PC-3 (cell line): ENCODE data around the gene SLC25A21. TPM values are rescaled to one million over a fixed set of nuclear protein-coding genes. Genes with fewer than 3 reads are reported as not detected.

Experiments
- ATAC-seq: fragments of 200-7000 bp; cut with Tn5 transposase; 2 replicates; pipeline ENCODE4 v1.9.1; 2020; ENCODE audit warnings: mild to moderate bottlenecking, moderate library complexity
- BruUV-seq: library from RNA; stranded (reverse); fragments of 400-500 nt; replicated peaks from 2 replicates; lab custom pipeline; 2021; lab: Mats Ljungman, UMichigan
- CTCF ChIA-PET: fragments of 300-600 bp; sonication (Branson Sonifier 250); formaldehyde crosslinking; loops from one replicate; lab custom pipeline; 2022; ENCODE audit warnings: antibody characterized with exemption; lab: Charles Lee
- POLR2A ChIA-PET: fragments of 300-600 bp; sonication (Branson Sonifier 250); formaldehyde crosslinking; loops from one replicate; lab custom pipeline; 2022; ENCODE audit warnings: antibody characterized with exemption; ENCODE audit not compliant: unreplicated experiment; lab: Charles Lee
- DNase-seq: peaks from one replicate; pipeline ENCODE4 v3.0.0-alpha.2; 2015
- H2AFZ ChIP-seq: fragments of 300-600 bp; sonication (generic); 2 replicates; pipeline ENCODE4 v1.6.0; 2016; ENCODE audit warnings: antibody characterized with exemption, low read length
- H3F3A ChIP-seq: fragments of 300-600 bp; sonication (generic); one replicate; pipeline ENCODE4 v1.6.0; 2017; ENCODE audit warnings: antibody characterized with exemption, low read length, control low read depth, mild to moderate bottlenecking; ENCODE audit not compliant: unreplicated experiment
- H3K27ac ChIP-seq: fragments of 300-600 bp; sonication (generic); 2 replicates; pipeline ENCODE4 v1.5.1; 2016; ENCODE audit warnings: mild to moderate bottlenecking, low read length
- H3K27me3 ChIP-seq: fragments of 300-600 bp; sonication (generic); 2 replicates; pipeline ENCODE4 v1.6.1; 2016; ENCODE audit warnings: low read length, mixed read lengths
- H3K36me3 ChIP-seq: fragments of 300-600 bp; sonication (generic); 2 replicates; pipeline ENCODE4 v1.6.1; 2016; ENCODE audit warnings: low read depth, mixed run types, low read length, mixed read lengths
- H3K4me1 ChIP-seq: fragments of 300-600 bp; sonication (generic); 2 replicates; pipeline ENCODE4 v1.5.1; 2016; ENCODE audit warnings: low read length; ENCODE audit not compliant: insufficient read depth
- H3K4me2 ChIP-seq: fragments of 300-600 bp; sonication (generic); 2 replicates; pipeline ENCODE4 v1.6.0; 2016; ENCODE audit warnings: low read length
- H3K4me3 ChIP-seq: fragments of 300-600 bp; sonication (generic); 2 replicates; pipeline ENCODE4 v1.5.1; 2016; ENCODE audit warnings: mild to moderate bottlenecking, low read length, mixed read lengths
- H3K79me2 ChIP-seq: fragments of 300-600 bp; sonication (generic); 2 replicates; pipeline ENCODE4 v1.6.1; 2017; ENCODE audit warnings: low read length, mixed read lengths
- H3K9ac ChIP-seq: fragments of 300-600 bp; sonication (generic); 2 replicates; pipeline ENCODE4 v1.6.0; 2016; ENCODE audit warnings: mild to moderate bottlenecking, low read length
- H3K9me2 ChIP-seq: fragments of 300-600 bp; sonication (generic); replicated peaks from 2 replicates; pipeline ENCODE4 v1.6.1; 2016; ENCODE audit warnings: mixed run types, low read length, mixed read lengths
- H3K9me3 ChIP-seq: fragments of 300-600 bp; sonication (generic); 2 replicates; pipeline ENCODE4 v1.6.1; 2016; ENCODE audit warnings: low read length, mixed read lengths
- H4K20me1 ChIP-seq: fragments of 300-600 bp; sonication (generic); 2 replicates; pipeline ENCODE4 v1.6.1; 2016; ENCODE audit warnings: low read length, mixed read lengths
- EZH2 ChIP-seq: fragments of 300-600 bp; sonication (generic); IDR thresholded peaks from one replicate; pipeline ENCODE4 v1.6.1; 2017; ENCODE audit warnings: antibody characterized with exemption, mild to moderate bottlenecking, low read length; ENCODE audit not compliant: unreplicated experiment
- EZH2phosphoT487 ChIP-seq: fragments of 300-600 bp; sonication (generic); IDR thresholded peaks from 2 replicates; pipeline ENCODE4 v1.6.1; 2018; ENCODE audit warnings: mild to moderate bottlenecking, antibody characterized with exemption, low read length, borderline replicate concordance
- intact Hi-C: fragments of 100-400 bp; cut with micrococcal nuclease; formaldehyde crosslinking; loops from 2 replicates; pipeline ENCODE4 v1.9.0; 2023
- total RNA-seq: library from RNA; depleted of rRNA; stranded (reverse); fragments of >200 nt; gene quantifications from 2 replicates; pipeline ENCODE4 v1.2.3, GENCODE V29; 2014
- TF ChIP-seq, protein P1 (sequence below): fragments of 300-600 bp; sonication (generic); conservative IDR thresholded peaks from 2 replicates; pipeline ENCODE4 v1.5.1; 2017; ENCODE audit warnings: antibody characterized with exemption, low read depth, mild to moderate bottlenecking, low read length

Gene SLC25A21
- total RNA-seq, 1 experiment from 2014 or later: 0.87 TPM

DNA sequence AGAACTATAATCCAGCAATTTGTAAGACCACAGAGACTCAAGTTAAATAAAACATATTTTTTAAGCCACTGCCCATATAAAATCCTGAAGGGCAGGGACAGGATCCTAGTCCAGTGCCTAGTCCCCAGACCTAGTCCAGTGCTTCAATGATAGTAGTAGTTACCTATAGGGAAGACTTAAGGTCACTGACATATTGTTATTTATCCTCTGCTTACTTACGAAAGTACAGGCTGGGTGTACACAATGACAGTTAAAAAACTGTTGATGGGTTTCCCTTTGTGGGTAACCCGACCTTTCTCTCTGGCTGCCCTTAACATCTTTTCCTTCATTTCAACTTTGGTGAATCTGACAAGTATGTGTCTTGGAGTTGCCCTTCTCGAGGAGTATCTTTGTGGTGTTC, 192.5 kb downstream of the SLC25A21 start:
- TF ChIP-seq EZH2 (no peak), EZH2phosphoT487 (no peak)
- TF ChIP-seq, protein P1, sequence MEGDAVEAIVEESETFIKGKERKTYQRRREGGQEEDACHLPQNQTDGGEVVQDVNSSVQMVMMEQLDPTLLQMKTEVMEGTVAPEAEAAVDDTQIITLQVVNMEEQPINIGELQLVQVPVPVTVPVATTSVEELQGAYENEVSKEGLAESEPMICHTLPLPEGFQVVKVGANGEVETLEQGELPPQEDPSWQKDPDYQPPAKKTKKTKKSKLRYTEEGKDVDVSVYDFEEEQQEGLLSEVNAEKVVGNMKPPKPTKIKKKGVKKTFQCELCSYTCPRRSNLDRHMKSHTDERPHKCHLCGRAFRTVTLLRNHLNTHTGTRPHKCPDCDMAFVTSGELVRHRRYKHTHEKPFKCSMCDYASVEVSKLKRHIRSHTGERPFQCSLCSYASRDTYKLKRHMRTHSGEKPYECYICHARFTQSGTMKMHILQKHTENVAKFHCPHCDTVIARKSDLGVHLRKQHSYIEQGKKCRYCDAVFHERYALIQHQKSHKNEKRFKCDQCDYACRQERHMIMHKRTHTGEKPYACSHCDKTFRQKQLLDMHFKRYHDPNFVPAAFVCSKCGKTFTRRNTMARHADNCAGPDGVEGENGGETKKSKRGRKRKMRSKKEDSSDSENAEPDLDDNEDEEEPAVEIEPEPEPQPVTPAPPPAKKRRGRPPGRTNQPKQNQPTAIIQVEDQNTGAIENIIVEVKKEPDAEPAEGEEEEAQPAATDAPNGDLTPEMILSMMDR: no peak
- Histone ChIP-seq H3K27ac (no peak overlapping the region), H3K9me3 (no peaks in the 10 kb centered on the region), H3K9ac (no peak overlapping the region), H2AFZ (no peak overlapping the region), H3K27me3 (no peaks in the 10 kb centered on the region), H3K9me2 (no peaks in the 10 kb centered on the region), H3K4me1 (peaks cover 48% of the 10 kb centered on the region), H3K79me2 (no peaks in the 10 kb centered on the region), H4K20me1 (no peaks in the 10 kb centered on the region), H3K36me3 (no peaks in the 10 kb centered on the region), H3F3A (no peaks in the 10 kb centered on the region), H3K4me2 (no peak overlapping the region), H3K4me3 (no peak overlapping the region)
- CTCF ChIA-PET: no interaction called here
- DNase-seq (no peak), ATAC-seq (no peak)
- POLR2A ChIA-PET: no interaction called here
- intact Hi-C loops: no loop called here
- no TSS peak for BruUV-seq

DNA sequence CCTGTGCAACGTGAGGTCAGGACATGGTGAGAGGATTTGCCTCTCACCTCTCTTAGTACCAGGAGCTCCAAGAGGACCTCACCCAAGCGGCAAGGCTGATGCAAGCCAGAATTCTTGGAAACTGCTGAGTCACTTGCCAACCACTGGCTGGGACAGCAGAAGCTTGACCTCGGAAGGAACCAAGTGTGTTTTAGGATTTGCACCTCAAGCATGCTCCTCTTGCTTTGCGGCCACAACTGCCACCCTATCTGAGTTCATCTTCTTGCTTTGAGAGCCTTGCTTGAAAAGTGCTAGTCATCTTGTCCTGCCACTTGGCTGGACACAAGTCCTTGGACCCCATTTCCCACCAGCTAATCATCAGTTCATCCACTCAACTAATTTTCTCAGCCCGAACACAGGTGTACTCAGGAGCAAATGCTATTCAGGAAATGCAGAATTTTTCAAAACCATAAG, 195.8 kb downstream of the SLC25A21 start:
- Histone ChIP-seq H3F3A (peaks cover 16% of the 10 kb centered on the region), H2AFZ (no peak overlapping the region), H4K20me1 (no peaks in the 10 kb centered on the region), H3K27ac (0 out of 2 replicates have a peak overlapping the region, but pooled peaks have one; percentile 4), H3K9ac (no peak overlapping the region), H3K79me2 (no peaks in the 10 kb centered on the region), H3K4me1 (peaks cover 61% of the 10 kb centered on the region), H3K36me3 (no peaks in the 10 kb centered on the region), H3K9me3 (no peaks in the 10 kb centered on the region), H3K4me3 (no peak overlapping the region), H3K27me3 (no peaks in the 10 kb centered on the region), H3K9me2 (no peaks in the 10 kb centered on the region), H3K4me2 (no peak overlapping the region)
- intact Hi-C loops: no loop called here
- no peak for TF ChIP-seq EZH2phosphoT487
- no peak for TF ChIP-seq EZH2
- ATAC-seq (no peak), DNase-seq (peak; percentile 48)
- POLR2A ChIA-PET: no interaction called here
- no TSS peak for BruUV-seq
- CTCF ChIA-PET: interaction anchor here (0.5 kb wide), 1 partner anchor 58 kb away, joined by 3 read pairs; no protein-coding TSS in a partner anchor

DNA sequence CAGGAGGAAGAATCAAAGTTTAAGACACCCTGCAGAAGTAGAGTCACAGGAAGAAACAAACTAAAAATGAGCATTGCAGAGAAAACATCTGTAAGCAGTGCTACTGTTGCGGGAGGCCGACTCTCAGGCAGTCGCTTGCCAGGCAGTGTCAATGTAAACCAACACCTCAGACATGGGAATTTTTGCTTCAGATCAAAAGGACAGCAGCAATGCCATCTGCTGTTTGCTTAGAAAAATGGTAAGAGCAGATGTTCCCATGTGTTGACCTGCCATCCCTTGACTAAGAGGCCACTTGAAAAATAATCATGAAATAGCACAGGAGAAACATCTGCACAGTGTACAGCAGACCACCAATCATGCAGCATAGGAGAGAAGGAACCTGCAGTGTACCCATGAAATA, 196.6 kb downstream of the SLC25A21 start:
- peak overlapping the region; percentile 92 for H3K27ac ChIP-seq
- peaks cover 61% of the 10 kb centered on the region for H3K4me1 ChIP-seq
- TF ChIP-seq, protein P1: peak; percentile 49
- TF ChIP-seq EZH2: no peak
- no peak for TF ChIP-seq EZH2phosphoT487
- H3K79me2 ChIP-seq: no peaks in the 10 kb centered on the region
- POLR2A ChIA-PET: no interaction called here
- H3K27me3 ChIP-seq: no peaks in the 10 kb centered on the region
- H2AFZ ChIP-seq: no peak overlapping the region
- H4K20me1 ChIP-seq: no peaks in the 10 kb centered on the region
- DNase-seq (peak; percentile 56), ATAC-seq (no peak)
- intact Hi-C loops: no loop called here
- H3K4me2 ChIP-seq: no peak overlapping the region
- H3K36me3 ChIP-seq: no peaks in the 10 kb centered on the region
- H3K9me2 ChIP-seq: no peaks in the 10 kb centered on the region
- CTCF ChIA-PET: no interaction called here
- H3F3A ChIP-seq: peaks cover 16% of the 10 kb centered on the region
- no peak overlapping the region for H3K4me3 ChIP-seq
- no TSS peak for BruUV-seq
- no peak overlapping the region for H3K9ac ChIP-seq
- H3K9me3 ChIP-seq: no peaks in the 10 kb centered on the region
